Ecto neural progenitor cell (in vitro differentiated cells): Measurements from ENCODE around the gene TNFRSF18.

ENCODE experiments used
- DNase-seq: peaks from one replicate; pipeline ENCODE4 v3.0.0-alpha.2; 2018; ENCODE audit warnings: low spot score

TNFRSF18 gene

GRCh38 chr1:1213345-1214265 lies 7.2 kb upstream of the TNFRSF18 start, which contains the start of gene TNFRSF4:
Gene TNFRSF4, minus strand, starts transcription at chr1:1214153. Its CDS starts 26 bp downstream, at chr1:1214127.
- DNase-seq, result no peak

- no peak for DNase-seq
These were observed 6.5 kb upstream of the TNFRSF18 start for GRCh38 chr1:1212780-1213344.

DNA sequence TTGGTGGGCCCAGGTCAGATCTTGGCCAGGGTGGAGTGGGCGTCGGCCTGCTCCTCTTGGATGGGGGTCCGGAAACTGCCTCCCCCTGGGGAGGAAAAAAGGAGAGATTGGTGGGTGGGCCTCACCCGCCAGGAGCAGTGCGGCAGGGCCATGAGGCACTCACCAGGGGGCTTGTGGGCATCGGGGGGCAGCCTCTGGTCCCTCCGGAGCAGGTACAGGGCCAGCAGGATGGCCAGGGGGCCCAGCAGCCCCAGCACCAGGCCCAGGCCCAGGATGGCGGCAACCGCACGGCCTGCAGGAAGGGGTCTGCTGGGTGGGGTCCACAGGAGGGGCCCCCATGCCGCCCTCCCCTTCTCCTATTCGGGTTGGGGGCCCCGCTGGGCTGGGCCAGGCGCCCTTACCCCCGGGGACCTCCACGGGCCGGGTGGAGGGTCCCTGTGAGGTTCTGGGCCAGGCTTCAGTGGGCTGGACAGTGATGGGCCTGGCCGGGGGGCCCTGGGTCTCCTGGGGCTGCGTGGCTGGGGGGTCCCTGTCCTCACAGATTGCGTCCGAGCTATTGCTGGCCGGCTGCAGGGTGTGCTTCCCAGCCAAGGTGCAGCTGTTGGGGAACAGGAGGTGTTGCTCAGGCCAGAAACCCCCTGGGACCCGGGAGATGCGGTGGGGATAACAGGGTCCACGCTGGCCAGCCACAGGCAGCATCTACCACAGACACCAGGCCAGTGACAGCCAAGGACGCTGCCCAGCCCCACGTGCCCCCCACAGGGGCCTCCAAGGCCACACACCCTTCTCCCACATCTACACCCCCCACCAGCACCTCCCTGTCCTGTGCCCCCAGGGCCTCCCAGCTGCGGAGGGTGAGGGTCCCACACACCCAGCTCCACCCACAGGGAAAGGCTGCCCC lies 5.4 kb upstream of the TNFRSF18 start:
- no peak for DNase-seq

DNA sequence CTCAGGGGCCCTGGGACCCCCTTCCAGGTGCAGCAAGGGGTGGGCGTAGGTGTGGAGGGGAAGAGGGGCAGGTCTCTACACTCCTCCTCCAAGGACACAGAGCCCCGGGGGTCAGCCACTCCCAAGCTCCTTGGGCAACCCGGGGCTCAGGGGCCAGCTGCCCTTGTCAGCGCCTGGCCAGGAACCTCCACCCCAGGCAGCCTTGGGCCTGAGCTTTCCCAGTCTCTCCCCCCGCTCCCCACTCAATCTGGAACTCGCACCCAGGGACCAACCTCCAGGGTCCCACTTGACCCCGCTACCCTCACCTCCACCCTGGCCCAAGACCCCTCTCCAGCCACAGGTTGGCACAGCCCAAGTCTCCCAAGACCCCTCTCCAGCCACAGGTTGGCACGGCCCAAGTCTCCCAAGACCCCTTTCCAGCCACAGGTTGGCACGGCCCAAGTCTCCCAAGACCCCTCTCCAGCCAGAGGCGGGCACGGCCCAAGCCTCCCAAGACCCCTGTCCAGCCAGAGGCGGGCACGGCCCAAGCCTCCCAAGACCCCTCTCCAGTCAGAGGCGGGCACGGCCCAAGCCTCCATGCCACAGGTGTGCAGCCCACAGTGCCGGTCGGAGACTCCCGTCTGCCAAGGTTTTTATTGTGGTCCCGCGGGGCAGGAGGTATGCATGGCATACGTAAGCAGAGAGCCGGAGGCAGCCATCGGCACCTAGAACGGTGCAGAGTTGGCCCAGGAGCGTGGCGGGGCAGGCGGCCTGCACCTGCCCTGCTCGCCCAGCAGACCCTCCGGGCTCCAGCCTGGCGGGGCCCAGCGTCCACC lies 4.5 kb upstream of the TNFRSF18 start:
- DNase-seq, result no peak

DNA sequence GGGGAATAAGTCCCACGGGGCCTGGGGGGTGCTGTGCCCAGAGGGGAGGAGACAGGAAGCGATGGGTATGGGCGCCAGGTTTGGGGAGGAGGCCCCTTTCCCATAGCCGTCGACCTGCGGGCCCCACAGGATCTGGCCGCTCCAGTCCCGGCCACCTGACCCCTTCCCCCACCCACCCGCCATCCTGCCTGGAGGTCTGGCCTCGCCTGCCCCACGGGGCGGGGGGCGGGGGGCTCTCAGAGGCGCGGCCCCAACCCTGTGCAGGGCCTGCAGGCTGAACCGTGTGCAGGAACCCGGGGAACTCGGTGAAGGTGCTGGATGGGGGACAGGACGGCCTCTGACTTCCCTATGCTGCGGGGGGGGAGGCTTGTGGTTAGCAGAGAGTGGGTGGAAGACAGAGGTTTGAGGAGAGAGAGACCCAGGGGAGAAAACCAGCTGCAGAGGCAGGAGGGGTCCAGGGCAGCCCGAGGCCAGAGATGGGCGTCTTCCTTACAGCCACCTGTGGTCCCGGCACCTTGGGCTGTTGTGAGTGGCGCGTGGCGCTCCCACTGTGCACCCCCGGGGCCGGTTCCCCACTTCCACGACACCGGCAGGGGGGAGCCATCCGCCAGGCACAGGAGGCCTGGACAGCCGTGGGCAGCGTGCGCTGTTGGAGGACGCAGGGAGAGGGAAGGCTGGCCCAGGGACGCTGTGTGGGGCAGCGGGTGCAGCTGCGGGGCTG lies 2.5 kb upstream of the TNFRSF18 start:
- no peak for DNase-seq

GRCh38 chr1:1207571-1207892 lies 1.1 kb upstream of the TNFRSF18 start:
- DNase-seq, result no peak

GRCh38 chr1:1206966-1207531 lies 657 bp upstream of the TNFRSF18 start:
- no peak for DNase-seq

GRCh38 chr1:1205769-1206375 lies 520 bp downstream of the TNFRSF18 start:
- no peak for DNase-seq

DNA sequence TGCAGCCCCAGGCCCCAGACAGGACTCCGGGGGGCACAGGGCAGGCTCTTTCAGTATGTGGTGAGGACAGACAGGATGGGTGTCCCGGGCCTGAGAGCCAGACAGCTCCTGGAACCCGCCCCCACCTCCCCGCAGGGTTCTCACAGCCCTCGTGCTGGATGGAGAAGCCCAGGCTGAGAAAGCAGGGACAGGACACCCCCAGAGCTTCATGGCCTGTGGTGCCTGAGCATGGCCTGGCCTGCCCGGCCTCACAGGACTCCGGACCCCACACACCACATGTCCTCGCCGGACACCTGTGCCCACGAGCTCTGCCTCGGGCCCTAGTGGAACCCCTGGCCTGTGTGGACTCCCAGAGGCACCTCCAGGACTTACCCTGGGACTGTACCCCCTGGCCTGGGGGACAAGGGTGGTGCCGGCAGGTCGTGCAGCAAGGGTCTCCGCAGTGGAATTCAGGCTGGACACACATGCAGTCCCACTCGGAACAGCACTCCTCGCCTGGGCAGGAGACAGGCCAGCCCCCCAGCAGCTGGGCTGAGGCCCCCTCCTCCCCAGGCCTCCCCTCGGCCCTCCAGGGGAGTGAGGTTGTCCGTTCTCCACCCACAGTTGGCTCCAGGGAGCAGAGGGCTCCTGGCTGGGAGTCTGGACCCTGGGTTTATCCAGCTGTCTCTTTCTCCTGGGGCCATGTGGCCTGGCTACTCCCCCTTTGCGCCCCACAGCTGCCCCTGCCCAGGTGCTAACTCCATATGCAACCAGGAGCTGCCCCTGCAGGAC lies 1.2 kb downstream of the TNFRSF18 start:
- no peak for DNase-seq

GRCh38 chr1:1204425-1204920 lies 1.9 kb downstream of the TNFRSF18 start:
- no peak for DNase-seq

DNA sequence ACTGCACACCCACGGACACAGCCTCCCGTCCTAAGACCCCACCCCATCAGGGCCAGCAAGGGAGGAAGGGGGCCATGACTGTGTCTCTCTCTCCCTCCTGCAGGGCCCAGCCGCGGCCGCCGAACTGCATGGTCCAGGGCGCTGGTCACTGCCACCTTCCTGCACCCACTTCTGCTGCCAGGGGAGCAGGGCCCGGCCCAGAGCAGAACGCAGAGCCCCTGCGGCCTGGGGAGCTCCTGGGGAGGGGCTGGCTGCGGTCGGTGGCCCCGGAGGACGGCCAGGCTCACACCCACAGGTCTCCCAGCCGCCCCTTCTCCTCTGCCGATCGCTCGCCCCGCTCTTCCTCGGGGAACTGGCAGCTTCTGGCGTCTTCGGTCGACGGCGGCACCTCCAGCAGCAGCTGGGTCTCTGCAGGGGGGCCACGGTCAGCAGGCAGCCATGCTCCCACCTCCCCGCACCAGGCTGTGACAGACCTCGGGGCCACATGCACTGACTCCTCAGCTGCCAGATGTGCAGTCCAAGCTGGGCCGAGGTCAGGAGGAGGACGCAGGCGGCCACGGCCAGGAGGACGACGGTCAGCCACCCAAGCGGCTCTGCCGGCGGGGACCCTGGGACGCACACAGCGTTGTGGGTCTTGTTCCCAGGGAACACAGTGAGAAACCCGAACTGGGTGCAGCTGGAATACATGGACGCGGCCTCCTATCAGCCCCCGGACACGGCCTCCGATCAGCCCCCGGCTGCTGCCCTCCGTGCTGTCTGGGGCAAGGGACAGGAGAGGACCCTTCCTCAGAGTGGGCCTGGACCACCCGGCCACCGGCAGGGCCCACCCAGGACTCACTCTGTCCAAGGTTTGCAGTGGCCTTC lies 2.6 kb downstream of the TNFRSF18 start:
- no peak for DNase-seq

DNA sequence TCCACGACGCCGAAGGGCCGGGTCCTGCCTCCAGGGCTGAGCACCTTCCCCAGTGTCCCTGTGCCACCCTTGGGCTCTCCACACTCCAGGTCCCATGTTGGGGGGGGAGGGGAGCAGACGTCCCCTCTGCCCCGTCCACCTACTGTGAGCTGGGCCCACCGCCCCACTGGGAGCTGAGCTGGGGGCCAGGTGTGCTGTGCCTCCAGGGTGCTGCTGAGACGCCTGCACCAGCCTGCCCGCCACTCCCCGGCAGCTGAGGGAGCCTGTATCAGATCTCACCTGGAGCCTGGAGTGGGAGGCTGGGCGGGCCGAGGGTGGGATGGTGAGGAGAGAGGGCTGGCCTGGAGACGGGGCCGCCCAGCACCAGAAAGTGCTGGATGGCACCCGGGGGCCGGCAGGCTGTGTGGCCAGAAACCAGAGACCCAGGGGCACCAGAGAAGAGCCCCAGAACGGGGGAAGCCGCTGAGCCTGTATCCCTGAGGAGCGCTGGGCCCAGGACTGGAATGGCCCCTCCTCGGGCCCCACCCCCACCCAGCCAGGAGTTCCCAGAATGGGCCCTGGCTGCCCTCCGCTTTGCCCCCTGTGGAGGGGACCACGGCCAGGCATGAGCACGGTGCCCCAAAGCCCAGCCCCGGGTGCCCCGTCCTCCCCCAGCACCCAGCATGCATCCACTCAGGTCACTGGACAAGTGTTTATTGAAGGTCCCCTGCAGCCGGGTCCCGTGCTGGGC lies 3.4 kb downstream of the TNFRSF18 start:
- no peak for DNase-seq

DNA sequence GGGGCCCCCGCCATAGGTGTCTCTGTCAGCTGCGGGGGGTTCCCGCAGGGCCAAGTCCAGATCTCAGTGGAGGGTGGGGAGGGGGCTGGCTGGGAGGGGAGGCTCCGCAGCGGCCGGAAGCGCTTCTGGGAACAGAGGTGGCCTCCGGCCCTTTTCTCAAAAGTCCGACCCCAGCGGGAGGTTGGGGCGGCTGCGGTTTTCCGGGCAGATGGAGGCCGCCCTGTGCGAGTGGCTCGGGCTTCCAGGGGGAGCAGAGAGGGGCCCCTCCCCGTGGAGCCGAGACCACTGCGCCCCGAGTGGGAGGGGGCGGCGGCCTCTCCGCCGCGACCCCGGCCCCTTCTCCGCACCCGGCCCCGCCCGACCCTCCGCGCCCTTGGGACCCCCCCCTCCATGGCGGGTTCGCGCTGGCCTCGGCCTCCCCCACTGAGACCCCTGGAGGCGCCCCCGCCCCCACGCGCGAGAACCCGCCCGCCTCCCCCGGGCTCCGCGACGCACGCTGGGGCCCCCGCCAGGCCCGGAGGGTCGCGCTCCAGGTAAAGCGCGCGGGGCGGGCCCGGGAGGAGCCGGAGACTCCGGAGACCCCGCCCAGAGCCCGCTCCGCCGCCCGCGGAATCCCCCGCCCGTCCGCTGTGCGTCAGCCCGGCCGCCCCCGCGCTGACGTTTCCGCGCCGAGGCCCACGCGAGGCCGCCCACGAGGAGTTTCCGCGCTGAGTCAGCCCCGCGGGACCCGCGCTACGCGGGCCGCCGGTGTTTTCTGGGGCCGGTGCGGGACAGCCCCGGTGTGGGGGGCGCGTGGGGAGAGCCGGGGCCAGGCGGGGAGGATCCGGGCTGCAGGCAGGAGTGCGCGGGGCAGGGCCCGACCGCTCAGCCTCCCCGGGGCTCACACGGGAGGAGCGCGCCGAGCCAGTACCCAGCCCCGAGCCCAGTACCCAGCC lies 5.2 kb downstream of the TNFRSF18 start:
- DNase-seq, result no peak

- no peak for DNase-seq
These were observed 6.2 kb downstream of the TNFRSF18 start for GRCh38 chr1:1199961-1200875.
